K562 (cell line): ENCODE data around the gene ALK. TPM values are rescaled to one million over a fixed set of nuclear protein-coding genes. Genes with fewer than 3 reads are reported as not detected.

Experiments used
- ATAC-seq: fragments of 200-7000 bp; cut with Tn5 transposase; 3 replicates; pipeline ENCODE4 v1.9.1; 2020; ENCODE audit warnings: moderate library complexity
- BruUV-seq: library from RNA; stranded (reverse); fragments of 400-500 nt; replicated peaks from 2 replicates; lab custom pipeline; 2021; lab: Mats Ljungman, UMichigan
- CTCF ChIA-PET: fragments of 300-600 bp; formaldehyde crosslinking; extraction: SDS; loops from one replicate; lab custom pipeline; 2021; ENCODE audit warnings: low intra/inter-chr PET ratio; lab: Yijun Ruan, JAX
- POLR2A ChIA-PET: fragments of 300-600, 350-650 bp; sonication (Branson Sonifier 250); formaldehyde crosslinking; extraction: SDS; loops from one replicate; lab custom pipeline; 2021; ENCODE audit warnings: antibody characterized with exemption, inconsistent platforms; lab: Yijun Ruan, JAX
- DNase-seq, 4 experiments: peaks; one replicate each; pipeline versions ENCODE4 v3.0.0 to v3.0.0-alpha.2; 2011 to 2018; ENCODE audit warnings: low spot score in 3 of 4, mixed read lengths in 3 of 4; ENCODE audit errors: extremely low read depth in 1 of 4
- FAIRE-seq: peaks from 2 replicates; lab custom pipeline; 2011; peaks lifted over from hg19 to GRCh38; lab: Jason Lieb, UNC
- H2AFZ ChIP-seq: 2 replicates; pipeline ENCODE4 v1.6.0; 2011; ENCODE audit warnings: low read depth, low read length, control low read depth, inconsistent platforms
- H3K27ac ChIP-seq: fragments of 200-600 bp; 3 replicates; pipeline ENCODE4 v1.8.0; 2011; ENCODE audit warnings: low read depth, mild to moderate bottlenecking, control low read depth, inconsistent platforms, low read length, moderate library complexity, mixed read lengths; ENCODE audit errors: extremely low read depth
- H3K27me3 ChIP-seq, 2 experiments: fragments of 300-600 bp in 1 of 2; 2 replicates in 1 of 2; 3 replicates in 1 of 2; pipeline versions ENCODE4 v1.6.0 to v1.8.0; 2011; ENCODE audit warnings: inconsistent platforms in 2 of 2, low read length in 2 of 2, mild to moderate bottlenecking in 1 of 2, mixed read lengths in 1 of 2, moderate library complexity in 1 of 2; ENCODE audit not compliant: control insufficient read depth in 2 of 2, insufficient read depth in 2 of 2
- H3K36me3 ChIP-seq: fragments of 300-600 bp; 3 replicates; pipeline ENCODE4 v1.8.0; 2011; ENCODE audit warnings: mild to moderate bottlenecking, low read length, inconsistent platforms; ENCODE audit not compliant: control insufficient read depth, insufficient read depth
- H3K4me1 ChIP-seq, 2 experiments: fragments of 200-600 bp in 1 of 2; replicated peaks in 1 of 2; 2 replicates in 1 of 2; 3 replicates in 1 of 2; pipeline versions ENCODE4 v1.5.1 to v1.8.0; 2011; ENCODE audit warnings: inconsistent platforms in 2 of 2, low read length in 2 of 2, mild to moderate bottlenecking in 1 of 2, mixed read lengths in 1 of 2, moderate library complexity in 1 of 2; ENCODE audit not compliant: control insufficient read depth in 2 of 2, insufficient read depth in 2 of 2
- H3K4me2 ChIP-seq: 2 replicates; pipeline ENCODE4 v1.6.1; 2011; ENCODE audit warnings: low read length, control low read depth, inconsistent platforms, mixed read lengths; ENCODE audit not compliant: insufficient read depth
- H3K4me3 ChIP-seq: fragments of 200-600 bp; sonication (generic), shearing (Covaris generic); 2 replicates; pipeline ENCODE4 v1.5.1; 2016; ENCODE audit warnings: control low read depth, inconsistent platforms
- H3K79me2 ChIP-seq: fragments of 200-600 bp; 3 replicates; pipeline ENCODE4 v1.8.0; 2011; ENCODE audit warnings: low read length, inconsistent platforms; ENCODE audit not compliant: control insufficient read depth, insufficient read depth
- H3K9ac ChIP-seq, 2 experiments: 2 replicates each; pipeline versions ENCODE4 v1.6.0 to v1.6.1; 2011; ENCODE audit warnings: low read depth in 2 of 2, low read length in 2 of 2, control low read depth in 1 of 2, inconsistent platforms in 1 of 2, mild to moderate bottlenecking in 1 of 2, mixed read lengths in 1 of 2; ENCODE audit not compliant: insufficient read depth in 1 of 2
- H3K9me1 ChIP-seq: one replicate; pipeline ENCODE4 v1.6.0; 2011; ENCODE audit warnings: inconsistent platforms, mild to moderate bottlenecking, low read length, moderate library complexity; ENCODE audit not compliant: control insufficient read depth, insufficient read depth
- H3K9me3 ChIP-seq: replicated peaks from 2 replicates; pipeline ENCODE4 v1.5.1; 2011; ENCODE audit warnings: low read depth, low read length, inconsistent platforms; ENCODE audit not compliant: control insufficient read depth, insufficient read depth
- H4K20me1 ChIP-seq: replicated peaks from 2 replicates; pipeline ENCODE4 v1.6.1; 2011; ENCODE audit warnings: low read length, inconsistent platforms, mixed read lengths; ENCODE audit not compliant: control insufficient read depth, insufficient read depth
- BMI1 ChIP-seq: fragments of 150-350 bp; IDR thresholded peaks from 2 replicates; pipeline ENCODE4 v1.6.1; 2014; ENCODE audit warnings: low read length
- BRD9 ChIP-seq: fragments of 450-650 bp; IDR thresholded peaks from 2 replicates; pipeline ENCODE4 v1.6.1; 2018; ENCODE audit warnings: low read depth; ENCODE audit not compliant: partially characterized antibody
- E2F3 ChIP-seq: fragments of 250-450 bp; sonication (Bioruptor Pico); IDR thresholded peaks from 2 replicates; pipeline ENCODE4 v1.4.0; 2020; ENCODE audit warnings: mild to moderate bottlenecking
- FOXA3 ChIP-seq, 2 experiments: fragments of 450-650 bp in 1 of 2; sonication (generic) in 1 of 2; formaldehyde crosslinking; IDR thresholded peaks in 1 of 2; conservative IDR thresholded peaks in 1 of 2; 2 replicates each; pipeline versions ENCODE4 v1.4.0 to v1.8.0; 2020 to 2022; ENCODE audit warnings: mild to moderate bottlenecking in 2 of 2, missing genetic modification reagents in 1 of 2
- GATA2 ChIP-seq: sonication (generic); formaldehyde crosslinking; IDR thresholded peaks from 2 replicates; pipeline ENCODE4 v1.4.0; 2020; ENCODE audit warnings: mild to moderate bottlenecking, missing genetic modification reagents
- HDAC3 ChIP-seq: fragments of 450-650 bp; IDR thresholded peaks from 2 replicates; pipeline ENCODE4 v1.6.1; 2018; ENCODE audit warnings: borderline replicate concordance, mild to moderate bottlenecking, moderate library complexity; ENCODE audit not compliant: partially characterized antibody
- HEY1 ChIP-seq: fragments of 250-450 bp; sonication (Bioruptor Pico); IDR thresholded peaks from 2 replicates; pipeline ENCODE4 v1.5.0; 2020; ENCODE audit warnings: mild to moderate bottlenecking, moderate library complexity, borderline replicate concordance
- MEIS2 ChIP-seq: fragments of 450-650 bp; IDR thresholded peaks from 2 replicates; pipeline ENCODE4 v1.6.1; 2014; ENCODE audit warnings: mild to moderate bottlenecking; ENCODE audit not compliant: partially characterized antibody
- NCOR1 ChIP-seq: fragments of 450-650 bp; IDR thresholded peaks from 2 replicates; pipeline ENCODE4 v1.6.1; 2016; ENCODE audit warnings: mild to moderate bottlenecking, moderate library complexity
- NR2C2 ChIP-seq, 2 experiments: fragments of 200-800 bp in 1 of 2; sonication (Bioruptor generic) in 1 of 2; sonication (generic) in 1 of 2; formaldehyde crosslinking in 1 of 2; IDR thresholded peaks; 2 replicates each; pipeline versions ENCODE4 v1.6.1 to v1.8.0; 2016 to 2022; ENCODE audit warnings: mild to moderate bottlenecking in 1 of 2, missing compliant biosample characterization in 1 of 2, missing genetic modification characterization in 1 of 2, missing genetic modification reagents in 1 of 2
- PHF8 ChIP-seq: fragments of 200-600 bp; sonication (generic); IDR thresholded peaks from 2 replicates; pipeline ENCODE4 v1.6.1; 2012; ENCODE audit warnings: mixed run types, mild to moderate bottlenecking, inconsistent platforms, low read length, moderate library complexity, borderline replicate concordance
- POLR2B ChIP-seq: fragments of 450-650 bp; IDR thresholded peaks from 2 replicates; pipeline ENCODE4 v1.6.1; 2018; ENCODE audit warnings: low read depth; ENCODE audit not compliant: partially characterized antibody
- RBFOX2 ChIP-seq: fragments of 200-400 bp; formaldehyde crosslinking; IDR thresholded peaks from 2 replicates; pipeline ENCODE4 v1.6.1; 2017; ENCODE audit warnings: low read depth, mild to moderate bottlenecking, low read length, moderate library complexity
- SIRT6 ChIP-seq: IDR thresholded peaks from one replicate; pipeline ENCODE4 v1.6.1; 2012; ENCODE audit warnings: low read depth, mild to moderate bottlenecking, control low read depth, inconsistent platforms, low read length, moderate library complexity
- TAF1 ChIP-seq: IDR thresholded peaks from 2 replicates; pipeline ENCODE4 v1.6.1; 2011; ENCODE audit warnings: mild to moderate bottlenecking, low read length, moderate library complexity; ENCODE audit not compliant: insufficient read depth, control insufficient read depth, severe bottlenecking; ENCODE audit errors: extremely low read depth
- TCFL5 ChIP-seq: fragments of 250-450 bp; sonication (Bioruptor Pico); conservative IDR thresholded peaks from 2 replicates; pipeline ENCODE4 v1.6.1; 2021; ENCODE audit warnings: mild to moderate bottlenecking, moderate library complexity, matching md5 sums
- XRCC5 ChIP-seq: fragments of 200-400 bp; formaldehyde crosslinking; IDR thresholded peaks from 2 replicates; pipeline ENCODE4 v1.6.1; 2017; ENCODE audit warnings: low read depth, mild to moderate bottlenecking, low read length
- ZBTB5 ChIP-seq: fragments of 450-650 bp; IDR thresholded peaks from 2 replicates; pipeline ENCODE4 v1.6.1; 2017; ENCODE audit warnings: antibody characterized with exemption
- ZFPM2 ChIP-seq: fragments of 250-450 bp; sonication (Bioruptor Pico); IDR thresholded peaks from 2 replicates; pipeline ENCODE4 v1.5.1; 2022; ENCODE audit warnings: mild to moderate bottlenecking
- ZNF41 ChIP-seq: fragments of 250-450 bp; sonication (Bioruptor Pico); conservative IDR thresholded peaks from 2 replicates; pipeline ENCODE4 v1.4.0; 2020; ENCODE audit warnings: mild to moderate bottlenecking
- ZNF436 ChIP-seq: fragments of 250-450, 450-650 bp; sonication (Bioruptor Pico); formaldehyde crosslinking; IDR thresholded peaks from 2 replicates; pipeline ENCODE4 v1.7.0; 2020; ENCODE audit warnings: mild to moderate bottlenecking
- ZNF551 ChIP-seq: fragments of 250-450 bp; sonication (Bioruptor Pico); IDR thresholded peaks from 2 replicates; pipeline ENCODE4 v1.5.0; 2021; ENCODE audit warnings: mild to moderate bottlenecking, moderate library complexity
- ZNF589 ChIP-seq: fragments of 200-800 bp; sonication (Bioruptor generic); IDR thresholded peaks from 2 replicates; pipeline ENCODE4 v1.6.1; 2016; ENCODE audit warnings: low read depth, missing genetic modification characterization, missing compliant biosample characterization
- ZNF79 ChIP-seq: fragments of 250-450 bp; sonication (Bioruptor Pico); IDR thresholded peaks from 2 replicates; pipeline ENCODE4 v1.4.0; 2020; ENCODE audit warnings: low read depth, mild to moderate bottlenecking, moderate library complexity
- WGBS: fragments of 100-300 bp; shearing (Covaris generic); methylation state at CpG from one replicate; pipeline ENCODE4 v1.1.6; 2016; ENCODE audit warnings: low coverage, mixed read lengths; ENCODE audit not compliant: insufficient coverage; ENCODE audit errors: missing lambda C conversion rate; 5-methylcytosine and 5-hydroxymethylcytosine counted together
- in situ Hi-C: fragments of 300-500 bp; cut with MboI; formaldehyde crosslinking; loops from 4 replicates; pipeline ENCODE4 v1.15.0; 2018; ENCODE audit warnings: inconsistent platforms, mixed read lengths
- intact Hi-C: fragments of 100-400 bp; cut with micrococcal nuclease; formaldehyde crosslinking; loops from 2 replicates; pipeline ENCODE4 v1.14.2; 2022
- polyA plus RNA-seq, 8 experiments: library from polyadenylated mRNA; depleted of rRNA in 4 of 8; stranded (reverse) in 5 of 8; unstranded in 3 of 8; fragments of >200 nt; fragmentation: Nextera tagmentation in 2 of 8; fragmentation: Illumina TruSeq in 1 of 8; extraction: Ambion mirVana in 2 of 8; extraction: Trizol in 1 of 8; gene quantifications; 2 replicates each; pipeline versions ENCODE4 v1.2.1 to v1.2.3, GENCODE V29; 2011 to 2014; ENCODE audit warnings: inconsistent platforms in 1 of 8, missing spikeins in 1 of 8
- total RNA-seq, 7 experiments: library from RNA; depleted of rRNA in 6 of 7; stranded (reverse); fragments of >200 nt in 6 of 7; fragmentation: Illumina TruSeq in 2 of 7; extraction: Trizol in 2 of 7; gene quantifications; 2 replicates each; pipeline versions ENCODE4 v1.2.1 to v1.2.3, GENCODE V29; 2011 to 2021; ENCODE audit warnings: low replicate concordance in 1 of 7

The ALK gene
- total and polyA plus RNA-seq, 9 of the 15 experiments (the other 6 are each of a cell fraction or from before 2014, with no cell fraction given): not detected

DNA sequence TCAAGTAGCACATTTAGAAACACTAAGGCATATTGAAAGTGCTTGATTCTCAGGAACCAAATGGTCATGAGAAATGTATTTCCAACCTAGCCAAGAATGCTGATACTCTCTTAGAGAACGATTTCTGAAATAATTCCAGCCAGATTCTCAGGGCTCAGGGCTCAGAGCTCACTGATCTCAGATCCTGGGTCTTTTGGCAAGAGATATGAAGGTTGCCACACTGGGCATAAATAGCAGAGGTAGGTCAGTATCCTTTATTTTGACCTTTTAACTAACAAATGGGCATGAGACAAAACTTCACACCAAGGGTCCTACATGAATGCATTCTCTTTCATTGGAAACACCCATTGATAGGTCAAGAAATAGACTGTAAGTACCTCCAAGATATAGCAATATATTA lies 364.1 kb downstream of the ALK start (continued):
- no peak for TF ChIP-seq ZNF79 (CRISPR knock-in tag)
- no peak for TF ChIP-seq NCOR1
- TF ChIP-seq E2F3 (CRISPR knock-in tag): no peak
- TF ChIP-seq TAF1: no peak
- TF ChIP-seq MEIS2: no peak
- no peak for TF ChIP-seq RBFOX2
- TF ChIP-seq XRCC5: no peak
- TF ChIP-seq ZBTB5: no peak
- TF ChIP-seq FOXA3 (CRISPR knock-in tag; conservative IDR thresholded peaks at IDR 0.05 in 1 of 2, IDR thresholded peaks at IDR 0.05 in 1 of 2): no peak

DNA sequence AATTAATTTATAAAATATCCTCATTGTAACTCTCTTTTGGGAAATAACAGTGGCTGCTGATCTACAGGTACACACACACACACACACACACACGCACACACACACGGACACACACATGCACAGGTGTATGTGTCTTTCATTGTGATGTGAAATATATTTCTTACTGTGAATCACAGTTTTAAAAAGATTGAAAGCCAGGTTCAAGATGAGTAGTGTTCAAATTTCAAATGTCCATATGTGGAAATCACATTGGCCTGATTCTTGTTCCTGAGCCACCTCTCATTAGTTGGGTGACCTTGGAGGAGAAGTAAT lies 372.4 kb downstream of the ALK start:
- no peaks in the 10 kb centered on the region for H3K4me1 ChIP-seq
- no peaks in the 10 kb centered on the region for H3K79me2 ChIP-seq
- H3K9ac ChIP-seq: no peak overlapping the region
- no peaks in the 10 kb centered on the region for H4K20me1 ChIP-seq
- intact Hi-C loops: no loop called here
- no peak overlapping the region for H3K27ac ChIP-seq
- H3K36me3 ChIP-seq: no peaks in the 10 kb centered on the region
- no peaks in the 10 kb centered on the region for H3K9me1 ChIP-seq
- in situ Hi-C loops: no loop called here
- peaks cover 0 to 3% of the 10 kb centered on the region in 2 experiments; a peak in 2 of 5 replicates for H3K27me3 ChIP-seq
- no TSS peak for BruUV-seq
- DNase-seq (no peak), ATAC-seq (no peak), FAIRE-seq (no peak)
- H2AFZ ChIP-seq: no peak overlapping the region
- no peaks in the 10 kb centered on the region for H3K9me3 ChIP-seq
- CTCF ChIA-PET: no interaction called here
- POLR2A ChIA-PET: no interaction called here
- H3K4me3 ChIP-seq: no peak overlapping the region
- no peak overlapping the region for H3K4me2 ChIP-seq
- WGBS: 0% methylated on average over 2 of the region's 2 CpGs
- TF ChIP-seq BRD9 (no peak), ZFPM2 (CRISPR knock-in tag) (no peak), HDAC3 (no peak), POLR2B (no peak), NR2C2 (CRISPR knock-in tag; IDR thresholded peaks at IDR 0.05) (no peak), NR2C2 (tag; IDR thresholded peaks at IDR 0.05) (no peak), SIRT6 (no peak), ZNF551 (no peak), PHF8 (no peak), HEY1 (CRISPR knock-in tag) (no peak), GATA2 (CRISPR knock-in tag) (no peak), ZNF436 (CRISPR knock-in tag) (no peak), ZNF41 (CRISPR knock-in tag) (no peak), TCFL5 (no peak), BMI1 (no peak), ZNF589 (CRISPR knock-in tag) (no peak)
